Measurements from ENCODE around the gene SIK3.

Gene SIK3

DNA sequence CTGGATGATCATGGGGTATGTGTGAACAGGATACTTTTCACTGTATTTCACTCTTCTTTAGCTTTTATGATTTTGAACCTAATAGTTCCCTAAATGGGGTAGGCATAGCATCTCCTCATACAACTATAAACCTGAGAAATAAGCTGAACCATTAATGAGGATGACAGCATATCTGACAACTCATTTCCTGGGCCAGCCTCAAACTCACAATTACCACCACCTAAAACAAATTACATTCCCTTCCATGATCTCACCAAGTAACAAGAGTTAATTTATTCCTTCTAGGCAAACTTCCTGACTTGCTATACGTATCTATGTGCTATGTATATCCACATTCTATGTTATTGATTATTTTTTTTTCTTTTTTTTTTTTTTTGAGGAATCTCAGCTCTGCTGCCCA is 23.0 kb downstream of the SIK3 start:
- TF ChIP-seq CTCF (IDR thresholded peaks at IDR 0.05), result no peak

DNA sequence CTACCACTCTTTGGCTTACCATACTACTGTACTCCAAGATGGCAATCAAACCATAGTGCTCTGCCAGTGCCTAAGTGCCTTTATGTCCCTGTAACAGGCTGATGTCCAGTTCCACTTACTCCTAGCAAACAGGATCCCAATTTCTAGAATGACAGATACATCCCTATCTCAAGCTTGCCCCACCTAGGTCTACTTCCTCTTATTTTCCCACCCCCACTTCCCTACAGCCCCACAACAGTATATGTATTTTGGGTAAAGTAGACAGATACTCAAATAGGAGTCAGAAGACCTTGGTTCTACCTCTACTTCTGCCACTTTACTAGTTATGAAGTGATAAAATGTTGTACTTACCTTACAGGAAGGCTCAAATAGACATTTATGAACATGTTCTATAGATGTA is 24.1 kb downstream of the SIK3 start:
- TF ChIP-seq CTCF (IDR thresholded peaks at IDR 0.05), result no peak

GRCh38 chr11:117073539-117073938 is 24.7 kb downstream of the SIK3 start:
- TF ChIP-seq CTCF (IDR thresholded peaks at IDR 0.05), result no peak

DNA sequence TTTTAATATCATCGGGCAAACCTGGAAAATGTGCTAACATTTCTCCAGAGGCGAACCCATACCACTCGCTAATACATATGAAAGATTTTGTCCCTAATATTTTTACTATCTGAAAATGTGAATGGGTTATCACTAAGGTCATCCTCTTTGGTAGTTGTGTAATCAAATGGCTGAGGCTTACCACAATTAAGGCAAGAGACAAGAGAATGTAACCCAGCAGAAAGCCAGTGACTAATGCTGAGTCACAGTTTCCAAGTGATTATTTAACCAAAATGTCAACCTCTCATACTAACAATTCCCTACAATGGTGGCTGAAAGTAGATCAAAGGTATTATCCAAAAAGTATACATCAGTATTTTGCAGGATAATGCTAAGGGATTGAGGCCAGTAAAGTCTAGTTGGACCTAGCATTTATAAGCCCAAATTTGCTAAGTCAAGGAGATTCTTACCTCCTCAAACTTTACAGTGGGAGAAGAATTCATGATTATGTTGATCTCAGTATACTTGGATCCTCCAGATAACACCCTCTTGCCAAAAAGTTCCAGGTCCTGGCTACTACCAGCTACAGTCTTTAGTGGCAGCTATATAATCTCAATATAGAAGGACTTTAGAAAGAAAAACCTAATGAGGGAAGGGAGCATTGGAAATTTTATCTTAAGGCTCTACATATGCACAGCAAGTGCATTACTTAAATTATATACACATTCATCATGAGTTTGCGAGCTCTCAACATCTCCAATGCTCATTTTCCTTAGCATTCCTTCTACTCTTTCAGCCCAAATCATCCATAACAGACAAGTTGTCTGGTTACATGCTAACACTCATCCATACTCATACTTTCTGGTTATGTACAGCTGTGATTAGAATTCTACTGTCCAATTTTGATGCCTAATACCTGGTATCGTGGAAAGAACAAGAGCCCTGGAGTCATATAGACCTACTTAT is 25.4 kb downstream of the SIK3 start:
- no peak for TF ChIP-seq CTCF (IDR thresholded peaks at IDR 0.05)

- no peak for TF ChIP-seq CTCF (IDR thresholded peaks at IDR 0.05)
These were observed 26.9 kb downstream of the SIK3 start for GRCh38 chr11:117071344-117071787.

DNA sequence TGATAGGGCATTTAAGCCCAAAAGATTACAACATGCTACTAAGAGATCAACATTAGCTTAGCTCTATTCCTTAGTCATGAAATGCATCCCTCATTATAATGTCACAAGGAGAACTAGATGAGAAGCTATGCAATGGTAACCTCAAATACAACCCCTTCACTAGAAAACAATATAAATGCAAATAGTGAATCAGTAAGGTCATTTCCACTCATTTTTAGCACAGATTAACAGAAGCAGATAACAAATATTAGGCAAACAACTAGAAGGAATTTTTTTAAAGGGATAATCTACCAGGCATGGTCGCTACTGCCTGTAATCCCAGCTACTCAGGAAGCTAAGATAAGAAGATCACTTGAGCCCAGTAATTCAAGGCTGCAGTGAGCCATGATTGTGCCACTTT is 28.2 kb downstream of the SIK3 start:
- no peak for TF ChIP-seq CTCF (IDR thresholded peaks at IDR 0.05)

DNA sequence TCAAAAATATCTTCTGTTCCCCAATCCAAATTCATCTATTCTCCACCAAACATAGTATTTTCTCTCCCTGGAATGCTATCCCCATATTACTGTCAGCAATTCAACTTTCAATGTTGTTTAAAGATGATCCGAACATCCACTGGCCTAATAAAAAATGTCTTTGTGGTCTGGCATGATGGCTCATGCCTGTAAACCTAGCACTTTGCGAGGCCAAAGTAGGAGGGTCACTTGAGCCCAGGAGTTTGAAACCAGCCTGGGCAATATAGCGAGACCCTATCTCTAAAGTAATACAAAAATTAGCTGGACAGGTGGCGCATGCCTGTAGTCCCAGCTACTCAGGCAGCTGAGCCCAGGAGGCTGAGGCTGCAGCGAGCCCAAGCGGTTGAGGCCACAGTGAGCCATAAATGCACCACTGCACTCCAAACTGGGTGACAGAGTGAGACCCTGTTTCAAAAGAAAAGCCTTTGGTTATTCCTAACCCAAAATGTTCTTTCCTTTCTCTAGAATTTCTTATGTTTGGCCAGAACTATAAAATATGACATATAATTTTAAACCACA is 29.8 kb downstream of the SIK3 start:
- TF ChIP-seq CTCF (IDR thresholded peaks at IDR 0.05), result no peak
